ENCODE results near the gene DLGAP4. TPM values are rescaled to one million over a fixed set of nuclear protein-coding genes. Genes with fewer than 3 reads are reported as not detected.

The DLGAP4 gene
- total and polyA plus RNA-seq, 2 donors = 7.7 to 28.2 TPM

DNA sequence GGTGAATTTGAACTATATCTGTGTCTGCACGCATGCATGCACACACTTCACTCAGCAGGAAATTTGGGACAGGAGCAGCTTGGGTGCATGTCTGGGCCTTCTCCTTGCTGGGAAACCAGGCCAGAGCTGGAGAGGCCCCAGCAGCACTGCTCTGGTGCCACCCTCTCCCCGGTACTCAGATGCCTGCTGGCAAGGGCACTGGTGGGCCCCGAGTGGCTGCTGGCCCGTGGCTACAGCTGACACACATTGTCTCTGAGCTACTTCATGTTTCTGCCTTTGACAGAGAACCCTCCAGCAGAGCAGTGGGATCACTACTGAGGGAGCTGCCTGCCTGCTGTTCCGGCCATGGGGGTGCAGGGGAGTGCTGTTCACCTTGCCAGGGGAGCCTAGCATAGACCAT is 37.5 kb downstream of the DLGAP4 start:
- Histone ChIP-seq H3K4me3 (ENCODE audit: low read length in 2 of 2) (no peak overlapping the region), H3K27ac (ENCODE audit: low read depth in 1 of 2, low read length in 1 of 2) (no peak overlapping the region), H3K4me1 (ENCODE audit: control insufficient read depth in 2 of 2, insufficient read depth in 2 of 2, low read length in 2 of 2) (no peaks in the 10 kb centered on the region), H3K9me3 (ENCODE audit: control insufficient read depth in 2 of 2, insufficient read depth in 1 of 2, low read length in 1 of 2) (no peaks in the 10 kb centered on the region), H3K27me3 (ENCODE audit: control insufficient read depth in 2 of 2, insufficient read depth in 1 of 2, low read length in 1 of 2) (peaks cover 0 to 16% of the 10 kb centered on the region in 2 donors), H3K36me3 (ENCODE audit: control insufficient read depth in 2 of 2, insufficient read depth in 2 of 2, low read length in 1 of 2) (no peaks in the 10 kb centered on the region)
- WGBS = 87% methylated on average over 5 of the region's 5 CpGs
- no peak for DNase-seq (ENCODE audit: low read depth in 6 of 9, low spot score in 9 of 9)

DNA sequence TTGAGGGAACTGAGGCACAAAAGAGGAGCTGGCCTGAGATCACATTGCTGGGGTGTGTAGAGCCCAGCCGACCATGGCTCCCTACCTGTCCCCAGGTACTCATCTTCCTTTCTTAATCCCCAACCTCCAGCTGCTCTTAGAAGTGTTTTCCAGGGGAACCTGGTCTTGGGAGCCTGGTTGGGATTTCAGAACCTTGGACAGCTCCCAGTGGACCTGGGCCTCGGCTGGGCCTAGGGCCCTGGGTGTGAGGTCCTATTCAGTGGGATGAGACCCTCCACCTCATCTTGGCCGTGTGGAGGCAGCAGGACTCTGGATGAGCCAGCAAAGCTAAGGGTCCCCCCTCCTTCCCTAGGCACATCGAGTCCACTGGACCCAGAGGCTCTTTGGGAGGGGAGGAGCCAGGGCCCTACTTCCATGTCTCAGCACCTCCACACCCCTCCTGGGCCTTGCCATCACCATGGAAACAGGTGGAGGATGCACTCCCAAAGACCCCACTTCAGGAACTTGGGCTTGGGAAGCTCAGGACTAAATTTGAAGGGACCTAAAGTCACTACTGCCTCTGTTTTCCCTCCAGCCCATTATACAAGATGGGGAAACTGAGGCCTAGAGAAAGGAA is 38.5 kb downstream of the DLGAP4 start:
- Histone ChIP-seq H3K27ac (ENCODE audit: low read depth in 1 of 2, low read length in 1 of 2) (no peak overlapping the region), H3K9me3 (ENCODE audit: control insufficient read depth in 2 of 2, insufficient read depth in 1 of 2, low read length in 1 of 2) (no peaks in the 10 kb centered on the region), H3K4me1 (ENCODE audit: control insufficient read depth in 2 of 2, insufficient read depth in 2 of 2, low read length in 2 of 2) (no peaks in the 10 kb centered on the region), H3K27me3 (ENCODE audit: control insufficient read depth in 2 of 2, insufficient read depth in 1 of 2, low read length in 1 of 2) (peaks cover 0 to 13% of the 10 kb centered on the region in 2 donors), H3K36me3 (ENCODE audit: control insufficient read depth in 2 of 2, insufficient read depth in 2 of 2, low read length in 1 of 2) (no peaks in the 10 kb centered on the region), H3K4me3 (ENCODE audit: low read length in 2 of 2) (no peak overlapping the region)
- WGBS = 30% methylated on average over 4 of the region's 4 CpGs
- peak in 8 of 9 donors; percentile 5 to 43 (median 28) for DNase-seq (ENCODE audit: low read depth in 6 of 9, low spot score in 9 of 9)

DNA sequence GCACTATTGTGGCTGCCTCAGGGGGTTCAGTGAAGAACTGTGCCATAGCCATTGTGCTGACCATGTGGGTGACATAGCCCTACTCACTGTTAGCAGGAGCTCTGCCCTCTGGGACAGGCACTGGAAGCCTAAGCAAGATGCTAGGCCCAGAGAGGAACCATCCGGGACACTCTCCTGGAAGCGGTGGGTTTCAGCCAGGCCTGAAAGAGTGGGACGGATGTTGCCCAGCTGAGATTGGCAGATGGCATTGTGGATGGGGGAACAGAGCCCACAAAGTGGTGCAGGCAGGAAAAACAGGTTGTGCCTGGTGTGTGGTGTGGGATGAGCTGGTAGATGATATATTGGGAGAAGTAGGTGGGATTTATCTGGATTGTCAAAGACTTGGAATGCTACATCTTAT is 40.1 kb downstream of the DLGAP4 start:
- 93% methylated on average over 3 of the region's 3 CpGs for WGBS
- Histone ChIP-seq H3K4me1 (ENCODE audit: control insufficient read depth in 2 of 2, insufficient read depth in 2 of 2, low read length in 2 of 2) (no peaks in the 10 kb centered on the region), H3K27me3 (ENCODE audit: control insufficient read depth in 2 of 2, insufficient read depth in 1 of 2, low read length in 1 of 2) (peaks cover 0 to 5% of the 10 kb centered on the region in 2 donors), H3K36me3 (ENCODE audit: control insufficient read depth in 2 of 2, insufficient read depth in 2 of 2, low read length in 1 of 2) (no peaks in the 10 kb centered on the region), H3K9me3 (ENCODE audit: control insufficient read depth in 2 of 2, insufficient read depth in 1 of 2, low read length in 1 of 2) (no peaks in the 10 kb centered on the region), H3K4me3 (ENCODE audit: low read length in 2 of 2) (no peak overlapping the region), H3K27ac (ENCODE audit: low read depth in 1 of 2, low read length in 1 of 2) (no peak overlapping the region)
- no peak for DNase-seq (ENCODE audit: low read depth in 6 of 9, low spot score in 9 of 9)

DNA sequence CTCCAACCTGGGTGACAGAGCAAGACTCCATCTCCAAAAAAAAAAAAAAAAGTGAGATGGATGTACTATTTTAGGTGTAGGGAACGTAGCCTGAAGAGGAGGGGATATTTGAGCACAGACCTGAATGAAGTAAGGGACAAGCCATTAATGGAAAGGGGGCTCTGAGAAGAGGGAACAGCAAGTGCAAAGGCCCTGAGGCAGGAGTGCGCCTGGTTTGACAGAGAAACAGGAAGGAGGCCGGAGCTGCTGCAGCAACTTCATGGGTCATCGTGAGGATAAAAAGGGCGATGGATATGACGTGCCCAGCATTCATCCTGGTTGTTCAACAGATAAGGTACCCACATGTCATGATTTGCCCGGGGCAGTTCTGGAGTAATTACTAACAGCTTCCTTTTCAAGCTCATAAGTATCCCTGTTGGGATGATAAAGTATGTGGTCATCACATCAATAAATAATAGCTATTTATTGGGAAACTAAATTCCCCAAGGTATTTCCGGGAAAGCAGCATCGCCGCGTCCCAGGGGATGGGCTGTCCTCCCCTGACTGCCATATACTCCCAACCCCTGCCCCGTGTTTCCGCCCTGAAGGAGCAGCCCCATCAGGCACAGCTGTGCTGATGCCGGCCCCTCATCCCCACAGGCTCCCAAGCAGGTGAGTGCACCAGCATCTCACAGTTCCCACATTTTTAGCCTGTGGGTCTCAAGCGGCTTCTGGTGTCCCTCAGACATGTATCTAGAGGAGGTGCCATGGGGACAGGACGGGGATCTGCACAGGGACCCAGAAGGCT is 43.4 kb downstream of the DLGAP4 start:
- Histone ChIP-seq H3K27ac (ENCODE audit: low read depth in 1 of 2, low read length in 1 of 2) (no peak overlapping the region), H3K4me3 (ENCODE audit: low read length in 2 of 2) (no peak overlapping the region), H3K36me3 (ENCODE audit: control insufficient read depth in 2 of 2, insufficient read depth in 2 of 2, low read length in 1 of 2) (no peaks in the 10 kb centered on the region), H3K4me1 (ENCODE audit: control insufficient read depth in 2 of 2, insufficient read depth in 2 of 2, low read length in 2 of 2) (no peaks in the 10 kb centered on the region), H3K9me3 (ENCODE audit: control insufficient read depth in 2 of 2, insufficient read depth in 1 of 2, low read length in 1 of 2) (no peaks in the 10 kb centered on the region), H3K27me3 (ENCODE audit: control insufficient read depth in 2 of 2, insufficient read depth in 1 of 2, low read length in 1 of 2) (peaks cover 0 to 9% of the 10 kb centered on the region in 2 donors)
- WGBS = 89% methylated on average over 16 of the region's 16 CpGs
- no peak for DNase-seq (ENCODE audit: low read depth in 6 of 9, low spot score in 9 of 9)

DNA sequence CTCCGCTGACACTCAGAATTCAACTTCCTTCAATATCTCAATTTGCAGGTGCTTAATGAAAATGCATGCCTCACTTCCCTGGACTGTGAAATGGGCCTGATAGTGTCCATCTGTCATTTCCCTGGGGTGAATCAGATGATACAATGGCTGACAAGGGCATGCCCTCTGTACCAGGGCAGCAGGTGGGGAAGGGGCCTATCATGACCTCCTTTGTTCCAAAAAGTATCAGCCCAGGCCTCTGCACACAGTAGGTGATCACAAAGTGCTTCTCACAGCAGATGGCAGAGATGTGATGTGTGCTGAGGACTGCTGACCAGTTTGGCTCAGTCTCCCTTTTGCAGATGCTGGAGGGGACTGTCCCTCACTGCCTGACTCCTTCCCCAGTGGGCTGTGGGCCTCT is 44.3 kb downstream of the DLGAP4 start:
- no peaks in the 10 kb centered on the region for H3K36me3 ChIP-seq (ENCODE audit: control insufficient read depth in 2 of 2, insufficient read depth in 2 of 2, low read length in 1 of 2)
- H3K9me3 ChIP-seq (ENCODE audit: control insufficient read depth in 2 of 2, insufficient read depth in 1 of 2, low read length in 1 of 2) = no peaks in the 10 kb centered on the region
- H3K27me3 ChIP-seq (ENCODE audit: control insufficient read depth in 2 of 2, insufficient read depth in 1 of 2, low read length in 1 of 2) = peaks cover 0 to 9% of the 10 kb centered on the region in 2 donors
- no peaks in the 10 kb centered on the region for H3K4me1 ChIP-seq (ENCODE audit: control insufficient read depth in 2 of 2, insufficient read depth in 2 of 2, low read length in 2 of 2)
- no peak for DNase-seq (ENCODE audit: low read depth in 6 of 9, low spot score in 9 of 9)
- 95% methylated on average over 1 of the region's 1 CpG for WGBS
- H3K27ac ChIP-seq (ENCODE audit: low read depth in 1 of 2, low read length in 1 of 2) = no peak overlapping the region
- no peak overlapping the region for H3K4me3 ChIP-seq (ENCODE audit: low read length in 2 of 2)

DNA sequence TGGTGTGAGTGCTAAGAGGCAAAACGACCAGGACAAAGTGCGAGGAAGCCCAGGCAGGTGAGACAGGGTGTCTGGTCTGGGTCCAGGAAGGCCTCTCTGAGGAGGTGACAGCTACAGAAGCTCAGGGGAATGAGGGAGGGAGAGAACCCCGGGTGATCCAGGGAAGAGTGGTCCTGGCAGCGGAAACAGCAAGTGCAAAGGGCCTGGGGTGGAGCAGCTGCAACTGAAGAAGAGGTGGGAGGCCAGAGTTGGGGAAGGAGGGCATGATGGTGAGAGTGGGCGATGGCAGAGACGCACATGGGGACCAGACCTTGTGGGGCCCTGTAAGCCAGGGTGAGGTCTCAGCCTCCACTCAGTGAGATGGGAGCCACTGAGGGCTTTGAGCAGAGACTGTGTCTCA is 45.8 kb downstream of the DLGAP4 start:
- Histone ChIP-seq H3K27ac (ENCODE audit: low read depth in 1 of 2, low read length in 1 of 2) (no peak overlapping the region), H3K36me3 (ENCODE audit: control insufficient read depth in 2 of 2, insufficient read depth in 2 of 2, low read length in 1 of 2) (no peaks in the 10 kb centered on the region), H3K4me3 (ENCODE audit: low read length in 2 of 2) (no peak overlapping the region), H3K4me1 (ENCODE audit: control insufficient read depth in 2 of 2, insufficient read depth in 2 of 2, low read length in 2 of 2) (no peaks in the 10 kb centered on the region), H3K27me3 (ENCODE audit: control insufficient read depth in 2 of 2, insufficient read depth in 1 of 2, low read length in 1 of 2) (peaks cover 0 to 9% of the 10 kb centered on the region in 2 donors), H3K9me3 (ENCODE audit: control insufficient read depth in 2 of 2, insufficient read depth in 1 of 2, low read length in 1 of 2) (no peaks in the 10 kb centered on the region)
- WGBS = 95% methylated on average over 6 of the region's 6 CpGs
- DNase-seq (ENCODE audit: low read depth in 6 of 9, low spot score in 9 of 9) = no peak

DNA sequence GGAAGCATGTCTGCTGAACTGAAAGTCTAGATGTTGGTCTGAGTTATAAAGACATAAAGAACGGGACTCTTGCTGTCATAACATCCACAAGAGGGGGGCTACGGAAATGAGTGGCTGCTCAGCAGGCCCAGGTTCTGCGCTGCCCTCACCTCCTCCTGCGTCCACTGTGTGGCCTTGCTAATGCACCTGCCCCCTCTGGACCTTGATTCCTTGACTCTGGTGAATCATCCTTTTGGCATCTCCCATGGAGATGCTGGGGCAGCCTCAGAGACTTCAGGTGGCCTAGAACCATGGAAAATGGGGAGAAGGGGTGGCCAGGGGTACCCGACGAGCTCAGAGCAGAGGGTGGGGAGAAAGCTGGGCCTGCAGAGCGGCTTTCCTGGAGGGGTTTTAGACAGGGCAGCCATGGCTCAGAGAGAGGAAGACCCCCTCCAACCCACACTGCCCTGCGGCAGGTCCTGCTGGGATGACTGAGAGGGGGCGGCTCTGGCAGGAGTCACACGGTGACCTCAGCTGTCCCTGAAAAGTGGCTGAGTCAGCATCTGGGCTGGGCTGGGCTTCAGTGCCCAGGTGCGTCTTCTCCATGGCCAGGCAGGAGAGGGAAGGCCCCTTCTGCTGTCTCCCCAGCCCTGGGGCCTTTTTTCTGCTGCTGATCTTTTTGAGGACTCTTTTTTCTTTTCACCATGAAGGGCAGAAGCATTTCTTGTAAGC is 46.9 kb downstream of the DLGAP4 start:
- H3K27ac ChIP-seq (ENCODE audit: low read depth in 1 of 2, low read length in 1 of 2) = no peak overlapping the region
- 82% methylated on average over 11 of the region's 11 CpGs for WGBS
- no peaks in the 10 kb centered on the region for H3K36me3 ChIP-seq (ENCODE audit: control insufficient read depth in 2 of 2, insufficient read depth in 2 of 2, low read length in 1 of 2)
- H3K4me1 ChIP-seq (ENCODE audit: control insufficient read depth in 2 of 2, insufficient read depth in 2 of 2, low read length in 2 of 2) = no peaks in the 10 kb centered on the region
- peaks cover 0 to 9% of the 10 kb centered on the region in 2 donors for H3K27me3 ChIP-seq (ENCODE audit: control insufficient read depth in 2 of 2, insufficient read depth in 1 of 2, low read length in 1 of 2)
- no peaks in the 10 kb centered on the region for H3K9me3 ChIP-seq (ENCODE audit: control insufficient read depth in 2 of 2, insufficient read depth in 1 of 2, low read length in 1 of 2)
- DNase-seq (ENCODE audit: low read depth in 6 of 9, low spot score in 9 of 9) = no peak
- H3K4me3 ChIP-seq (ENCODE audit: low read length in 2 of 2) = no peak overlapping the region

DNA sequence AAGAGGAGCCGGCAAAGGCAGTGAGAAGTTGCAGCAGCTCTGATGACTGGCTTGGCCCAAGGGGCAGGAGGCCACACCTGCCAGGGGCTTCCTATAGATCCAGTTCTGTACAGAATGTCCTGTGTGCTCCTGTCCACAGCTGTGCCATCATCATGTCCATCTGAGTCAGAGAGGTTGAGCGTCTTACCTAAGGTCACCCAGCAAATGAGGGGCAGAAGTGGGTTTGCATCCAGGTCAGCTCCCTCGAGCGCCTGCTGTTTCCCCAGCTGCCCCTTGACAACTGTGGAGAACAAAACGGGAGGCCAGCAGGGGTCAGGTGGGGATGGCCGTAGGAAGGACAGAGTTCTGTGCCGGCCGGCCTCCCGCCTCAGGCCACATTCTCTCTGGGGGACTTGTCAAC is 47.6 kb downstream of the DLGAP4 start:
- no peak for DNase-seq (ENCODE audit: low read depth in 6 of 9, low spot score in 9 of 9)
- H3K4me1 ChIP-seq (ENCODE audit: control insufficient read depth in 2 of 2, insufficient read depth in 2 of 2, low read length in 2 of 2) = no peaks in the 10 kb centered on the region
- no peak overlapping the region for H3K27ac ChIP-seq (ENCODE audit: low read depth in 1 of 2, low read length in 1 of 2)
- H3K4me3 ChIP-seq (ENCODE audit: low read length in 2 of 2) = no peak overlapping the region
- peaks cover 0 to 9% of the 10 kb centered on the region in 2 donors for H3K27me3 ChIP-seq (ENCODE audit: control insufficient read depth in 2 of 2, insufficient read depth in 1 of 2, low read length in 1 of 2)
- H3K9me3 ChIP-seq (ENCODE audit: control insufficient read depth in 2 of 2, insufficient read depth in 1 of 2, low read length in 1 of 2) = no peaks in the 10 kb centered on the region
- 76% methylated on average over 9 of the region's 9 CpGs for WGBS
- H3K36me3 ChIP-seq (ENCODE audit: control insufficient read depth in 2 of 2, insufficient read depth in 2 of 2, low read length in 1 of 2) = no peaks in the 10 kb centered on the region

Data from thymus (tissue), 11 donors.